Stomach (tissue), 9 donors: ENCODE measurements around the gene ALK. TPM values are rescaled to one million over a fixed set of nuclear protein-coding genes. Genes with fewer than 3 reads are reported as not detected.

Experiments used
- DNase-seq, 2 donors: peaks; one replicate each; pipeline versions ENCODE4 v3.0.0 to v3.0.0-alpha.2; 2013 to 2019
- H3K27ac ChIP-seq, 5 donors: fragments of 200-600 bp in 4 of 5; sonication (generic) in 4 of 5; one replicate each; pipeline ENCODE4 v1.5.1; 2013 to 2019; ENCODE audit warnings: mild to moderate bottlenecking in 1 of 5, moderate library complexity in 1 of 5
- H3K27me3 ChIP-seq, 3 donors: fragments of 200-600 bp; sonication (generic); one replicate each; pipeline ENCODE4 v1.5.1; 2017 to 2019; ENCODE audit warnings: mixed run types in 1 of 3
- H3K36me3 ChIP-seq, 4 donors: fragments of 200-600 bp; sonication (generic); 1 replicate in 3 of 4; 2 replicates in 1 of 4; pipeline ENCODE4 v1.5.1; 2016 to 2019
- H3K4me1 ChIP-seq, 4 donors: fragments of 200-600 bp; sonication (generic); one replicate each; pipeline ENCODE4 v1.5.1; 2016 to 2019
- H3K4me3 ChIP-seq, 4 donors: fragments of 200-600 bp; sonication (generic) in 3 of 4; one replicate each; pipeline ENCODE4 v1.5.1; 2016 to 2019; ENCODE audit warnings: mild to moderate bottlenecking in 1 of 4
- H3K9me3 ChIP-seq, 4 donors: fragments of 200-600 bp; sonication (generic); one replicate each; pipeline ENCODE4 v1.5.1; 2016 to 2019
- CTCF ChIP-seq, 7 experiments: fragments of 450-650 bp in 4 of 7; fragments of 200-600 bp in 3 of 7; sonication (generic) in 3 of 7; IDR thresholded peaks; one replicate each; pipeline ENCODE4 v1.5.1; 2016 to 2019; ENCODE audit warnings: antibody characterized with exemption in 7 of 7, control low read depth in 2 of 7, mild to moderate bottlenecking in 1 of 7
- EP300 ChIP-seq: sonication (generic); formaldehyde crosslinking; IDR thresholded peaks from one replicate; pipeline ENCODE4 v1.6.1; 2017; ENCODE audit warnings: antibody characterized with exemption
- POLR2A ChIP-seq, 4 donors: fragments of 450-650 bp; IDR thresholded peaks; one replicate each; pipeline ENCODE4 v1.6.1; 2016; ENCODE audit warnings: antibody characterized with exemption in 4 of 4, control low read depth in 2 of 4, mild to moderate bottlenecking in 1 of 4, moderate library complexity in 1 of 4
- POLR2AphosphoS5 ChIP-seq, 3 donors: sonication (generic); formaldehyde crosslinking; IDR thresholded peaks; one replicate each; pipeline ENCODE4 v1.6.1; 2016; ENCODE audit warnings: antibody characterized with exemption in 3 of 3
- WGBS, 5 donors: extraction: QIAGEN DNeasy Blood & Tissue Kit in 3 of 5; methylation state at CpG; one replicate each; pipeline versions ENCODE4 v1.1.5 to v1.1.7; 2013 to 2018; 5-methylcytosine and 5-hydroxymethylcytosine counted together
- intact Hi-C: fragments of 100-400 bp; cut with DNase I; formaldehyde crosslinking; loops from one replicate; pipeline ENCODE4 v1.15.1; 2023; ENCODE audit warnings: low total_unique reads
- polyA plus RNA-seq, 3 donors: library from polyadenylated mRNA; stranded (reverse); fragments of 200-250 nt; gene quantifications; one replicate each; pipeline ENCODE4 v1.2.3, GENCODE V29; 2013
- total RNA-seq, 5 donors: library from RNA; depleted of rRNA; stranded (reverse); fragments of >200 nt; gene quantifications; one replicate each; pipeline versions ENCODE4 v1.1.0 to v1.2.3, GENCODE V29; 2014 to 2016
- donor health status: healthy with polysubstance abuse.
- donor health status: Bipolar disorder and iron deficiency.
- donor health status: healthy.

ALK gene
- total and polyA plus RNA-seq, 8 donors, result 0.13 to 0.92 TPM; not detected in 6

GRCh38 chr2:29250977-29251376, 670.4 kb downstream of the ALK start:
- WGBS, 5 donors, result 85 to 97% (median 94%) methylated on average over 3 to 7 of the region's 7 CpGs
- Histone ChIP-seq H3K4me3 (no peak overlapping the region), H3K36me3 (no peaks in the 10 kb centered on the region), H3K27me3 (no peaks in the 10 kb centered on the region), H3K9me3 (no peaks in the 10 kb centered on the region), H3K4me1 (peaks cover 0 to 3% (median 0%) of the 10 kb centered on the region in 4 donors), H3K27ac (no peak overlapping the region)
- TF ChIP-seq CTCF (IDR thresholded peaks at IDR 0.05) (no peak), POLR2AphosphoS5 (IDR thresholded peaks at IDR 0.05) (no peak), POLR2A (IDR thresholded peaks at IDR 0.05) (no peak), EP300 (no peak)
- intact Hi-C loops, result no loop called here
- no peak for DNase-seq

GRCh38 chr2:29249666-29250253, 671.6 kb downstream of the ALK start:
- H3K9me3 ChIP-seq, result no peaks in the 10 kb centered on the region
- DNase-seq, result no peak
- no peaks in the 10 kb centered on the region for H3K36me3 ChIP-seq
- no peak overlapping the region for H3K27ac ChIP-seq
- TF ChIP-seq EP300, result no peak
- TF ChIP-seq POLR2A (IDR thresholded peaks at IDR 0.05), result no peak
- no peak for TF ChIP-seq CTCF (IDR thresholded peaks at IDR 0.05)
- TF ChIP-seq POLR2AphosphoS5 (IDR thresholded peaks at IDR 0.05), result no peak
- H3K4me1 ChIP-seq, result peaks cover 0 to 3% (median 0%) of the 10 kb centered on the region in 4 donors
- intact Hi-C loops, result no loop called here
- H3K27me3 ChIP-seq, result no peaks in the 10 kb centered on the region
- no peak overlapping the region for H3K4me3 ChIP-seq
- WGBS, 5 donors, result 57 to 61% (median 59%) methylated on average over 10 to 11 of the region's 11 CpGs

GRCh38 chr2:29247336-29247914, 674.0 kb downstream of the ALK start:
- intact Hi-C loops, result no loop called here
- peaks cover 0 to 7% (median 0%) of the 10 kb centered on the region in 3 donors for H3K27me3 ChIP-seq
- H3K36me3 ChIP-seq, result no peaks in the 10 kb centered on the region
- WGBS, 5 donors, result 86 to 92% (median 91%) methylated on average over 7 of the region's 7 CpGs
- H3K27ac ChIP-seq, result no peak overlapping the region
- H3K4me3 ChIP-seq, result no peak overlapping the region
- H3K4me1 ChIP-seq, result no peaks in the 10 kb centered on the region
- no peaks in the 10 kb centered on the region for H3K9me3 ChIP-seq
- TF ChIP-seq POLR2AphosphoS5 (IDR thresholded peaks at IDR 0.05), result no peak
- DNase-seq, result no peak

- no peak for TF ChIP-seq EP300
- TF ChIP-seq POLR2AphosphoS5 (IDR thresholded peaks at IDR 0.05), result no peak
- no peak for TF ChIP-seq CTCF (IDR thresholded peaks at IDR 0.05)
- TF ChIP-seq POLR2A (IDR thresholded peaks at IDR 0.05), result no peak
- Histone ChIP-seq H3K4me3 (no peak overlapping the region), H3K27me3 (peaks cover 0 to 11% (median 0%) of the 10 kb centered on the region in 3 donors), H3K4me1 (no peaks in the 10 kb centered on the region), H3K36me3 (no peaks in the 10 kb centered on the region), H3K27ac (no peak overlapping the region), H3K9me3 (no peaks in the 10 kb centered on the region)
- 86 to 90% (median 88%) methylated on average over 35 to 36 of the region's 36 CpGs for WGBS, 5 donors
- DNase-seq, result no peak
- intact Hi-C loops, result no loop called here
Measured at GRCh38 chr2:29246383-29247300, 674.7 kb downstream of the ALK start.
